H1 (cell line): ENCODE data around the gene FEZF1.

Experiments
- CEBPB ChIP-seq: IDR thresholded peaks from 2 replicates; pipeline ENCODE4 v1.6.1; 2012; ENCODE audit warnings: low read depth, low read length
- CTCF ChIP-seq, 3 experiments: IDR thresholded peaks; 1 replicate in 2 of 3; 2 replicates in 1 of 3; pipeline versions ENCODE4 v1.5.1 to v1.6.1; 2011; ENCODE audit warnings: low read length in 3 of 3, mild to moderate bottlenecking in 3 of 3, inconsistent platforms in 2 of 3, low read depth in 1 of 3, moderate library complexity in 1 of 3; ENCODE audit not compliant: insufficient read depth in 1 of 3; ENCODE audit errors: control extremely low read depth in 1 of 3
- KDM1A ChIP-seq: fragments of 200-600, 300-600 bp; sonication (generic); IDR thresholded peaks from 2 replicates; pipeline ENCODE4 v1.7.1; 2016; ENCODE audit warnings: mild to moderate bottlenecking, low read length, borderline replicate concordance
- KDM4A ChIP-seq: IDR thresholded peaks from one replicate; pipeline ENCODE4 v1.7.1; 2012; ENCODE audit warnings: low read depth, mild to moderate bottlenecking, moderate library complexity, low read length, inconsistent platforms; ENCODE audit not compliant: severe bottlenecking
- POLR2A ChIP-seq, 2 experiments: IDR thresholded peaks; 1 replicate in 1 of 2; 2 replicates in 1 of 2; pipeline ENCODE4 v1.6.1; 2011; ENCODE audit warnings: low read depth in 2 of 2, low read length in 2 of 2, mild to moderate bottlenecking in 2 of 2; ENCODE audit errors: control extremely low read depth in 1 of 2
- POLR2AphosphoS5 ChIP-seq: IDR thresholded peaks from 2 replicates; pipeline ENCODE4 v1.6.1; 2011; ENCODE audit warnings: low read depth, low read length
- RAD21 ChIP-seq, 2 experiments: IDR thresholded peaks in 1 of 2; conservative IDR thresholded peaks in 1 of 2; 2 replicates each; pipeline ENCODE4 v1.6.1; 2011; ENCODE audit warnings: low read depth in 2 of 2, low read length in 2 of 2, improper control_type of control experiment in 1 of 2, inconsistent platforms in 1 of 2, mild to moderate bottlenecking in 1 of 2, moderate library complexity in 1 of 2
- SP1 ChIP-seq: IDR thresholded peaks from 2 replicates; pipeline ENCODE4 v1.6.1; 2011; ENCODE audit warnings: low read depth, low read length
- SP2 ChIP-seq: IDR thresholded peaks from 2 replicates; pipeline ENCODE4 v1.6.1; 2012; ENCODE audit warnings: mild to moderate bottlenecking, low read length, inconsistent platforms

- TF ChIP-seq CTCF (IDR thresholded peaks at IDR 0.05; ENCODE audit: control extremely low read depth in 1 of 3, insufficient read depth in 1 of 3, low read depth in 1 of 3, low read length in 3 of 3) (no peak), CEBPB (no peak), POLR2AphosphoS5 (no peak), KDM1A (no peak), KDM4A (no peak), POLR2A (IDR thresholded peaks at IDR 0.05; ENCODE audit: control extremely low read depth in 1 of 2, low read depth in 2 of 2, low read length in 2 of 2) (no peak), SP2 (no peak), RAD21 (IDR thresholded peaks at IDR 0.05 in 1 of 2, conservative IDR thresholded peaks at IDR 0.05 in 1 of 2; ENCODE audit: low read depth in 2 of 2, low read length in 2 of 2) (no peak), SP1 (no peak)
Observed at GRCh38 chr7:122307228-122307621, 2.7 kb upstream of the FEZF1 start.
